ENCODE data around the gene DUSP22. TPM values are rescaled to one million over a fixed set of nuclear protein-coding genes. Genes with fewer than 3 reads are reported as not detected.
"Not testable (repeated sequence)": the region's sequence is repeated elsewhere in the genome, so short reads cannot be mapped to it uniquely, and the experiment has no call there.

The DUSP22 gene
- polyA plus RNA-seq, 2 of the 4 experiments (the other 2 are of a cell fraction) = 6.2 to 11.3 TPM

DNA sequence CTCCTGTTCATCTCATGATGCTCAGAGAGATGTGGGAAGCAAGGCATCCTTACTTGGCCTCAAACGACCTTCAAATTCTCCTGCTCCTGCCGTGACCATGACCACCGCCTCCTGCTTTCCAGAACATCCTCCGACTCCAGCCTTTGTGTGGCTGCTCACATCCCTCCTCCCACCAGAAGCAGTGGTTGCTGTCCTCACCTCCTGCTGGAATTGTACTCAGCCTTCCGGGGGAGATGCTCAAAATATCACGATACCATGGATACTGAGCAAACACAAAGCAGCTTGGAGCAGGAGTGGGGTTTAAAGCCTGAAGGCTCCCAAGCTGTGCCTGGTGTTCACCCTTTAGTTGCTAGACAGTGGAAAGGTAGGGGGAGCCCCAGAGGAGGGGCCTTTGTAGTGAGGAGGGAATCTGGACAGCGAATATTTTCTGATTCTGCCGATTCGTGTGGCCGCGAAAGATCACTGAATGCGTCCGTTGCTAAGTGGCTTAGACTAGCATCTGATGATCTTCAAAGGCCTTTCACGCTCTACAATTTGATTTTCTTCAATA is 9.3 kb upstream of the DUSP22 start:
- ATAC-seq (no peak), FAIRE-seq (no peak), DNase-seq (ENCODE audit: low read depth in 1 of 2, low spot score in 1 of 2) (no peak)
- POLR2A ChIA-PET = no interaction called here
- Histone ChIP-seq H3K9me3 (no peaks in the 10 kb centered on the region), H3K4me1 (no peaks in the 10 kb centered on the region), H3K4me2 (no peak overlapping the region), H3K27ac (no peak overlapping the region), H3K4me3 (no peak overlapping the region)
- 75% methylated on average over 14 of the region's 14 CpGs for WGBS (ENCODE audit: missing lambda C conversion rate)
- CTCF ChIA-PET = no interaction called here
- no peak for TF ChIP-seq MAZ (IDR thresholded peaks at IDR 0.05; ENCODE audit: borderline replicate concordance, low read depth, low read length)

DNA sequence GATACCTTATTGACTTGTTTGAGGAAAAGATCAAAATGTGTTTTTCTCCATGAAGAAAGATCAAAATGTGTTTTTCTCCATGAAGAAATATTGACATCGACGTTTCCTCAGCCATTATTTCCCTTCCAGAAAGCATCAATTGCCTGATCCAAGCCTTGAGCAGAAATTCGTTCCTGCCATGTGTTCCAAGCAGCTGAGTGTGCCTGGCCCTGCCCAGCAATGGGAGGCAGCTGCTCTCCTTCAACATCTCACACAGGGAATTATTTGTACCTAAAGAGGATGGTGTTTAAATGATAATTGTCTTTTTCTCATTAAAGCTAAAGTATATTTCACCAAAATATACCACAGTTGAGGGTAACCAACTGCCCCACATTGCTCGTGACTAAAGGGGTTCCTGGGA is 7.8 kb upstream of the DUSP22 start:
- ATAC-seq (no peak), FAIRE-seq (no peak)
- CTCF ChIA-PET = no interaction called here

DNA sequence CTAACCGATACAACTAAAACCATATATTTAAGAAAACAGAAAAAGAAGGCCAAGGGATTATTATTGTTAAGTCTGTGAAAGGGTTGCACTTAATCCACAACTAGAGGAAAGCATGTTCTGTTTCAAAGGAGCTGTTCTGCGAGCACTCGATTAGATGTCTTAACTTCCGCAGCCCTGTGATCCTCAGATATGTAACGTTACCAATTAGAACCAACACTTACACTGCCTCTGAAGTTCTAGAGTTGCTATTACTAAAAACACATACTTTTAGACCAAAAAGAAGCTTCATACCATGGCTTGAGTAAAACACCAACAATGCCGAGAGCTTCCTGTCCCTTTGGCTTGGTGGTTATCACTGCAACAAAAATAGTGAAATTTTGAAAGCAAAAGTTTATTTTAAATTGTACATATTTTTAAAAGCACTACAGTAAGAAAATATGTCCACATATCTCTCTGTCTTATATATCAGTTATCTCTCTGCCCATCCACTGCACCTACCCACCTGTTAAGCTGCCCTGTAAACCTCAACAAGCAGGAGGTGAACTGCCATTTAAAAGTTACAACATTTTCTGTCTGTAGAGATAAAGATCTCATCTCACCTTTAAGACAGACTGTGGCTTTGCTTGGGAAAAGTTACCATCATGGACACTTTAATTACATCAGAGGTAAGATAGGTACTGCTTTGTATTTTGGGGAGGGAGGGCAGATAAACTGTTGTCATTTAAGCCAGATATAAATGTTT is 7.1 kb upstream of the DUSP22 start:
- FAIRE-seq = no peak
- H3K9me3 ChIP-seq = no peaks in the 10 kb centered on the region
- no peak overlapping the region for H3K27ac ChIP-seq
- no peak overlapping the region for H3K4me2 ChIP-seq
- ATAC-seq = no peak
- 78% methylated on average over 6 of the region's 6 CpGs for WGBS (ENCODE audit: missing lambda C conversion rate)
- POLR2A ChIA-PET = no interaction called here
- TF ChIP-seq, protein P1, sequence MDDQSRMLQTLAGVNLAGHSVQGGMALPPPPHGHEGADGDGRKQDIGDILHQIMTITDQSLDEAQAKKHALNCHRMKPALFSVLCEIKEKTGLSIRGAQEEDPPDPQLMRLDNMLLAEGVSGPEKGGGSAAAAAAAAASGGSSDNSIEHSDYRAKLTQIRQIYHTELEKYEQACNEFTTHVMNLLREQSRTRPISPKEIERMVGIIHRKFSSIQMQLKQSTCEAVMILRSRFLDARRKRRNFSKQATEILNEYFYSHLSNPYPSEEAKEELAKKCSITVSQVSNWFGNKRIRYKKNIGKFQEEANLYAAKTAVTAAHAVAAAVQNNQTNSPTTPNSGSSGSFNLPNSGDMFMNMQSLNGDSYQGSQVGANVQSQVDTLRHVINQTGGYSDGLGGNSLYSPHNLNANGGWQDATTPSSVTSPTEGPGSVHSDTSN (IDR thresholded peaks at IDR 0.05) = no peak
- no peak for TF ChIP-seq CBX2 (IDR thresholded peaks at IDR 0.05; ENCODE audit: borderline replicate concordance, low read depth)
- no peak for DNase-seq (ENCODE audit: low read depth in 1 of 2, low spot score in 1 of 2)
- CTCF ChIA-PET = interaction anchor here (1.5 kb wide), 1 partner anchor 29 kb away, joined by 3 read pairs; no protein-coding TSS in a partner anchor
- H3K4me1 ChIP-seq = no peaks in the 10 kb centered on the region
- H3K4me3 ChIP-seq = no peak overlapping the region

More for the DNA sequence above, 7.8 kb upstream of the DUSP22 start:
- DNase-seq (ENCODE audit: low read depth in 1 of 2, low spot score in 1 of 2) = no peak
- Histone ChIP-seq H3K9me3 (no peaks in the 10 kb centered on the region), H3K4me1 (no peaks in the 10 kb centered on the region), H3K4me2 (no peak overlapping the region), H3K4me3 (no peak overlapping the region), H3K27ac (no peak overlapping the region)
- 24% methylated on average over 4 of the region's 4 CpGs for WGBS (ENCODE audit: missing lambda C conversion rate)
- POLR2A ChIA-PET = no interaction called here
- TF ChIP-seq, protein P2, sequence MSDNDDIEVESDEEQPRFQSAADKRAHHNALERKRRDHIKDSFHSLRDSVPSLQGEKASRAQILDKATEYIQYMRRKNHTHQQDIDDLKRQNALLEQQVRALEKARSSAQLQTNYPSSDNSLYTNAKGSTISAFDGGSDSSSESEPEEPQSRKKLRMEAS (IDR thresholded peaks at IDR 0.05) = no peak
- TF ChIP-seq EHMT2 (IDR thresholded peaks at IDR 0.05; ENCODE audit: low read depth) (no peak), HEYL (CRISPR knock-in tag; IDR thresholded peaks at IDR 0.05) (no peak), TFCP2L1 (CRISPR knock-in tag; IDR thresholded peaks at IDR 0.05) (no peak), GATA3 (IDR thresholded peaks at IDR 0.05; ENCODE audit: borderline replicate concordance) (no peak), EP300 (IDR thresholded peaks at IDR 0.05) (no peak)

DNA sequence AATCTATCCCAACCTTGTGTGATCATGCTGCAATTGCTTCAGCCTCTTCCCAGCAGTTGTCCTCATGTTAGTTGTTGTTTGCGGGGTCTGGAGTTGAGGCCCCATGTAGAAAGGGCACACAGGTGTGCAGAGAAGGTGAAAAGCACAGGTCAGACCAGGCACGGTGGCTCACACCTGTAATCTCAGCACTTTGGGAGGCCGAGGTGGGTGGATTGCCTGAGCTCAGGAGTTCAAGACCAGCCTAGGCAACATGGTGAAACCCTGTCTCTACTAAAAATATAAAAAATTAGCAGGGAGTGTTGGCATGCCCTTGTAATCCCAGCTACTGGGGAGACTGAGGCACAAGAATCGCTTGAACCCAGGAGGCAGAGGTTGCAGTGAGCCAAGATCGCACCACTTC is 6.4 kb upstream of the DUSP22 start:
- ATAC-seq; H3K27ac ChIP-seq; H3K4me2 ChIP-seq; POLR2A ChIA-PET; DNase-seq (ENCODE audit: low read depth in 1 of 2, low spot score in 1 of 2); FAIRE-seq; H3K9me3 ChIP-seq; H3K4me3 ChIP-seq; H3K4me1 ChIP-seq: not testable (repeated sequence)
- CTCF ChIA-PET = interaction anchor here (1.5 kb wide), 1 partner anchor 30 kb away, joined by 3 read pairs; no protein-coding TSS in a partner anchor
- WGBS (ENCODE audit: missing lambda C conversion rate) = 42% methylated on average over 5 of the region's 5 CpGs

DNA sequence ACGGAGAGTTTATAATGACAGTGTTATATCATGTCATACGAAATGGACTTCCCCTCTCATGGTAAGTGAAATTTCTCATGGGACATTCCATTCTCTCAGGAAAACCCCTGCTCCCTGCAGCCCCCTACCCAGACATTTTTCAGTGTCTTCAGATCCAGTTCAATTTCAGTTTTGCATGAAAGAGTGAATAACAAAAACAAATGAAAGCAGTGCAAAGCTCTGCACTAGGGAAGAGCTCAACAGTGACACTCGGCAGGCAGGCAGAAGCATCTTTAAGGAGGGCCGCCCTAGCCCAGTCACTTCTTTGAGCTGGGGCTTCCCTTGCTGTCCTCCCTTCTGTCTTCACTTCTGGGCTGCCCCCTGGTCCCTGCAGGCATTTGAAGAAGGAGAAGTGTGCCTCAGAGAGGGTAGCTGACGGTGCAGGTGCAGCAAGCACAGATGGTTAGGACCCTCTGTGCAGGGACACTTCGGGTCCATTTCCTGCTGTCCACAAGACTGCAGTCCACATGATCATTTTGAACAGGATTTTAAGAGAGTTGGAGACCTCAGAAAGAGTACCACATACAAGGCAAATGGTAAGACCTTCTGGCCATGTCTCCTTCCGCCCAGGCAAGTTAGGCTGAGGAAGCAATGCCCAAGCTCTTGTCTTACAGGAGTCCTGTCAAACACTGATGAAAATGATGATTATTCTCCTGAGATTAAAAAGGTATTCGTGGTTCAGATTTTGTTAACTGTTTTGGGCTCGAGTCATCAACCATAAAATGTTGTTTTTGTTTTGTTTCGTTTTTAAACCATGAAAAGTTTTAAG is 5.4 kb upstream of the DUSP22 start:
- Histone ChIP-seq H3K4me1 (peaks cover 4% of the 10 kb centered on the region; the same call in 1 of the 3 replicates), H3K9me3 (no peaks in the 10 kb centered on the region), H3K27ac (no peak overlapping the region), H3K4me2 (no peak overlapping the region), H3K4me3 (no peak overlapping the region)
- no peak for DNase-seq (ENCODE audit: low read depth in 1 of 2, low spot score in 1 of 2)
- WGBS (ENCODE audit: missing lambda C conversion rate) = 53% methylated on average over 10 of the region's 10 CpGs
- FAIRE-seq = no peak
- no peak for ATAC-seq
- ChIA-PET CTCF (interaction anchor here (0.6 to 1.5 kb wide), 2 partner anchors 31 to 92 kb away, joined by 3 to 4 read pairs; no protein-coding TSS in a partner anchor), POLR2A (no interaction called here)
- TF ChIP-seq RFX5 (IDR thresholded peaks at IDR 0.05) (no peak), CBX8 (IDR thresholded peaks at IDR 0.05) (no peak), ZC3H11A (IDR thresholded peaks at IDR 0.05) (no peak), HOXB13 (CRISPR knock-in tag; IDR thresholded peaks at IDR 0.05; ENCODE audit: low read depth) (no peak), RCOR1 (IDR thresholded peaks at IDR 0.05; ENCODE audit: low read depth, low read length) (no peak), RAD21 (conservative IDR thresholded peaks at IDR 0.05 in 1 of 2, IDR thresholded peaks at IDR 0.05 in 1 of 2) (no peak), POLR2A (IDR thresholded peaks at IDR 0.05; ENCODE audit: low read length) (no peak), GATA3 (IDR thresholded peaks at IDR 0.05; ENCODE audit: borderline replicate concordance) (no peak), RNF2 (IDR thresholded peaks at IDR 0.05; ENCODE audit: borderline replicate concordance, low read depth) (no peak), FOSL2 (IDR thresholded peaks at IDR 0.05) (no peak), FOSL2 (CRISPR knock-in tag; IDR thresholded peaks at IDR 0.05) (no peak), FOSB (CRISPR knock-in tag; IDR thresholded peaks at IDR 0.05) (no peak)
- TF ChIP-seq, protein P3, sequence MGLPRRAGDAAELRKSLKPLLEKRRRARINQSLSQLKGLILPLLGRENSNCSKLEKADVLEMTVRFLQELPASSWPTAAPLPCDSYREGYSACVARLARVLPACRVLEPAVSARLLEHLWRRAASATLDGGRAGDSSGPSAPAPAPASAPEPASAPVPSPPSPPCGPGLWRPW (IDR thresholded peaks at IDR 0.05) = no peak
- TF ChIP-seq, protein P4, sequence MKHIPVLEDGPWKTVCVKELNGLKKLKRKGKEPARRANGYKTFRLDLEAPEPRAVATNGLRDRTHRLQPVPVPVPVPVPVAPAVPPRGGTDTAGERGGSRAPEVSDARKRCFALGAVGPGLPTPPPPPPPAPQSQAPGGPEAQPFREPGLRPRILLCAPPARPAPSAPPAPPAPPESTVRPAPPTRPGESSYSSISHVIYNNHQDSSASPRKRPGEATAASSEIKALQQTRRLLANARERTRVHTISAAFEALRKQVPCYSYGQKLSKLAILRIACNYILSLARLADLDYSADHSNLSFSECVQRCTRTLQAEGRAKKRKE (CRISPR knock-in tag; IDR thresholded peaks at IDR 0.05; ENCODE audit: low read depth) = no peak
